HFF-Myc (cell line): ENCODE data around the gene CRMP1.

Source experiments
- DNase-seq: peaks from one replicate; pipeline ENCODE4 v3.0.0-alpha.2; 2011; ENCODE audit warnings: low read depth; ENCODE audit errors: extremely low read depth
- H3K4me3 ChIP-seq: replicated peaks from 2 replicates; pipeline ENCODE4 v1.5.1; 2011; ENCODE audit warnings: low read depth, mild to moderate bottlenecking, control low read depth, low read length
- CTCF ChIP-seq: IDR thresholded peaks from 2 replicates; pipeline ENCODE4 v1.5.1; 2012; ENCODE audit warnings: mild to moderate bottlenecking, low read depth, low read length, control low read depth; ENCODE audit errors: missing control alignments

Gene CRMP1

GRCh38 chr4:5791654-5792053 is 101.2 kb downstream of the CRMP1 start:
- H3K4me3 ChIP-seq, result no peak overlapping the region
- DNase-seq, result no peak
- TF ChIP-seq CTCF, result no peak

DNA sequence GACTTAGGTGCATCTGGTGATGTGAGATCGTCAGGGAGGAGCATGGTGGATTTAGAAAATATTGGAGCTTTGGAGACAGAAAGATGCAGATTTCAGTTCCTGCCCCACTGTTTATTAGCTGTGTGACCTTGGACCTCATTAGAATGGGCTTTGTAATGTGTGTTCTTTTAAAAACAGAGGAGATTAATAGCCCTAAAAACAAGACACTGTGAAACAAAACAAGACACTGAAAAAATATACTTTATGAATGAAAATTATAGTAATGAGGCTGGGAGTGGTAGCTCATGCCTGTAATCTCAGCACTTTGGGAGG is 102.4 kb downstream of the CRMP1 start:
- DNase-seq, result no peak
- H3K4me3 ChIP-seq, result no peak overlapping the region
- no peak for TF ChIP-seq CTCF

GRCh38 chr4:5789141-5789540 is 103.7 kb downstream of the CRMP1 start:
- no peak overlapping the region for H3K4me3 ChIP-seq
- DNase-seq, result no peak
- TF ChIP-seq CTCF, result no peak

DNA sequence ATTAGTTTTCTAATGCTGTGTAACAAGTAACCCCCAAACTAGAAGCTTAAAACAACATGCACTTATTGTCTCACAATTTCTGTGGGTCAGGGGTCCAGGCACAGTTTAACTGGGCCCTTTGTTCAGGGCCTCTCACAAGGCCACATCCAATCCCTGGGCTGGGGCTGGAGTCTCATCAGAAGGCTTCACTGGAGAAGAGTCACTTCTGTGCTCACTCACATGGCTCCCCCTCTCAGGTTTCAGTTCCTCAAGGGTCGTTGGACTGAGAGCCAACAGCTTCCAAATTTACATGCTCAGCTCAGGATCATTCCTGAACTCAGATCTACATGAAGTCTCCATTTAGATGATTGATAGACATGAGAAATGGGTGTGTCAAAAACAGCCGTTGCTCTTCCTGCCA is 104.7 kb downstream of the CRMP1 start:
- DNase-seq, result no peak
- no peak for TF ChIP-seq CTCF
- no peak overlapping the region for H3K4me3 ChIP-seq

- TF ChIP-seq CTCF, result no peak
- no peak for DNase-seq
Measured at GRCh38 chr4:5787311-5787710, 105.6 kb downstream of the CRMP1 start.

GRCh38 chr4:5785806-5786680 is 106.8 kb downstream of the CRMP1 start:
- DNase-seq, result no peak
- TF ChIP-seq CTCF, result no peak
- H3K4me3 ChIP-seq, result no peak overlapping the region

More at GRCh38 chr4:5787311-5787710, 105.6 kb downstream of the CRMP1 start:
- no peak overlapping the region for H3K4me3 ChIP-seq
